Heart right ventricle (tissue), 16 donors: ENCODE measurements around the gene MYO5C. TPM values are rescaled to one million over a fixed set of nuclear protein-coding genes. Genes with fewer than 3 reads are reported as not detected.

Experiments
- ATAC-seq, 8 donors: fragments of 200-7000 bp; cut with Tn5 transposase; one replicate each; pipeline ENCODE4 v1.9.1; 2020; ENCODE audit warnings: mild to moderate bottlenecking in 8 of 8, moderate library complexity in 8 of 8, moderate number of reproducible peaks in 1 of 8
- DNase-seq, 2 donors: peaks; one replicate each; pipeline ENCODE4 v3.0.0-alpha.2; 2020
- H3K27ac ChIP-seq, 10 donors: fragments of 200-600 bp; sonication (generic) in 2 of 10; one replicate each; pipeline versions ENCODE4 v1.5.0 to v1.8.0; 2020 to 2022; ENCODE audit warnings: mild to moderate bottlenecking in 3 of 10
- H3K27me3 ChIP-seq, 7 donors: fragments of 200-600 bp; one replicate each; pipeline ENCODE4 v1.8.0; 2021 to 2022; ENCODE audit warnings: mild to moderate bottlenecking in 2 of 7
- H3K36me3 ChIP-seq, 9 donors: fragments of 200-600 bp; sonication (generic) in 1 of 9; one replicate each; pipeline versions ENCODE4 v1.5.0 to v1.8.0; 2020 to 2022; ENCODE audit warnings: mild to moderate bottlenecking in 2 of 9
- H3K4me1 ChIP-seq, 9 donors: fragments of 200-600 bp; sonication (generic) in 1 of 9; one replicate each; pipeline versions ENCODE4 v1.5.0 to v1.8.0; 2020 to 2022; ENCODE audit warnings: mild to moderate bottlenecking in 4 of 9
- H3K4me3 ChIP-seq, 10 donors: fragments of 200-600 bp; sonication (generic) in 2 of 10; one replicate each; pipeline versions ENCODE4 v1.5.0 to v1.8.0; 2020 to 2022; ENCODE audit warnings: mild to moderate bottlenecking in 7 of 10, moderate library complexity in 2 of 10
- H3K9me3 ChIP-seq, 11 donors: fragments of 200-600 bp in 10 of 11; sonication (generic) in 2 of 11; one replicate each; pipeline versions ENCODE4 v1.5.0 to v1.8.0; 2013 to 2022; ENCODE audit warnings: mild to moderate bottlenecking in 2 of 11, control low read depth in 1 of 11, moderate library complexity in 1 of 11
- CTCF ChIP-seq, 9 donors: fragments of 200-600 bp; sonication (generic) in 2 of 9; IDR thresholded peaks; one replicate each; pipeline versions ENCODE4 v1.5.0 to v1.8.0; 2021 to 2022; ENCODE audit warnings: antibody characterized with exemption in 9 of 9, mild to moderate bottlenecking in 5 of 9, moderate library complexity in 1 of 9
- WGBS, 2 donors: extraction: QIAGEN DNeasy Blood & Tissue Kit; methylation state at CpG; one replicate each; pipeline ENCODE4 v1.1.7; 2013; ENCODE audit warnings: inconsistent platforms in 1 of 2; 5-methylcytosine and 5-hydroxymethylcytosine counted together
- intact Hi-C, 10 donors: fragments of 100-400 bp; cut with DNase I; formaldehyde crosslinking; loops; one replicate each; pipeline versions ENCODE4 v1.11.1 to v1.14.2; 2022
- polyA plus RNA-seq, 2 donors: library from polyadenylated mRNA; stranded (reverse); fragments of 200-250 nt; gene quantifications; one replicate each; pipeline ENCODE4 v1.2.3, GENCODE V29; 2013
- total RNA-seq, 10 donors: library from RNA; stranded (reverse); fragmentation: NEBNext Ultra II Directional in 3 of 10; extraction: Animal tissue kit (Norgen Biotek cat#: 25700) in 3 of 10; gene quantifications; one replicate each; pipeline versions ENCODE4 v1.2.1 to v1.2.4, GENCODE V29; 2021 to 2023
- donor health status: Arrhythmogenic right ventricular cardiomyopathy.
- donor health status: ischemic (EF 13 %, LVEDD 7.1; RV severe dilation, severe dysfunction).
- donor health status: healthy with polysubstance abuse.
- donor health status: DM: no; HTN: yes; CAD: no.
- donor health status: DM: no; HTN: no; CAD: no.
- donor health status: ischemic (EF 25% LVEDD 6.9; RV normal size, moderate dysfunction).
- donor health status: ischemic (EF 25% LVEDD 5.7; RV mildly dilated, moderate dysfunction).
- donor health status: healthy.
- donor health status: DM: yes; HTN: yes; CAD: no.
- donor health status: Ischemic cardiomyopathy.
- donor health status: ischemic (EF 35%, LVEDD 5.7; RV mildly dilated, moderate dysfunction).
- donor health status: nonischemic (EF 11% LVEDD 7.7; RV severe dilation, severe dysfunction).
- donor health status: DM: yes; HTN: yes; CAD: no.
- donor health status: PGD.
- donor health status: ischemic (EF 29% LVEDD 5.4; RV normal size, mild dysfunction).
- donor health status: nonischemic (EF 23%, LVEDD 6.1; RV moderate dilation, normal function).

The MYO5C gene
- total and polyA plus RNA-seq, 12 donors = 0.75 to 3.5 (median 2.1) TPM

- H3K27ac ChIP-seq = no peak overlapping the region
- intact Hi-C loops = no loop called here
- H3K4me1 ChIP-seq = peaks cover 0 to 8% (median 0%) of the 10 kb centered on the region in 9 donors
- H3K4me3 ChIP-seq = no peak overlapping the region
- no peak for TF ChIP-seq CTCF (IDR thresholded peaks at IDR 0.05)
- 73 to 77% methylated on average over 6 of the region's 6 CpGs for WGBS, 2 donors
- H3K27me3 ChIP-seq = no peaks in the 10 kb centered on the region
- ATAC-seq (no peak), DNase-seq (no peak)
- no peaks in the 10 kb centered on the region for H3K9me3 ChIP-seq
- peaks cover 0 to 10% (median 0%) of the 10 kb centered on the region in 9 donors for H3K36me3 ChIP-seq
These were observed 12.3 kb downstream of the MYO5C start for GRCh38 chr15:52283281-52283680.

DNA sequence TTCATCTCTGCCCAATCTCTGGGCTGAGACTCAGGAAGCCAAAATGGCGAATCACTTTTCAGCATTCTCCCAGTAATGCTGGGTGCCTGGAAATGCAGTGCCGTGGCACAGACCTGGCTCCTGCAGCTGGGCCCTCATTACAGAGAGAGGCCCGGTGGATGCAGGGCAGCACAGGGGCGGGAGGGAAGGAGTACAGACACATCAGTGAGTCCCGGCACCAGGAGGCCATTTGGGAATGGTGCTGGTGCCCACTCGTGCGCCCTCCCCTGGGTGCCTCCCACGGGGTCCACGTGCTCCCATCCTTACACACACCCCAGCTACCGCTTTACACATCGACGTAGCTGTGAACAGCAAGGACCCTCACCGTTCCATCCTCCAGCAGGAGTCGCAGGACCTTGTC, 13.2 kb downstream of the MYO5C start:
- ATAC-seq (peak in 2 of 8 donors; percentile 25 to 29), DNase-seq (no peak)
- H3K36me3 ChIP-seq = peaks cover 0 to 14% (median 0%) of the 10 kb centered on the region in 9 donors
- H3K4me3 ChIP-seq = no peak overlapping the region
- no peaks in the 10 kb centered on the region for H3K9me3 ChIP-seq
- H3K4me1 ChIP-seq = peaks cover 0 to 8% (median 0%) of the 10 kb centered on the region in 9 donors
- TF ChIP-seq CTCF (IDR thresholded peaks at IDR 0.05) = no peak
- H3K27me3 ChIP-seq = no peaks in the 10 kb centered on the region
- intact Hi-C loops = no loop called here
- 91 to 94% methylated on average over 14 of the region's 14 CpGs for WGBS, 2 donors
- no peak overlapping the region for H3K27ac ChIP-seq

DNA sequence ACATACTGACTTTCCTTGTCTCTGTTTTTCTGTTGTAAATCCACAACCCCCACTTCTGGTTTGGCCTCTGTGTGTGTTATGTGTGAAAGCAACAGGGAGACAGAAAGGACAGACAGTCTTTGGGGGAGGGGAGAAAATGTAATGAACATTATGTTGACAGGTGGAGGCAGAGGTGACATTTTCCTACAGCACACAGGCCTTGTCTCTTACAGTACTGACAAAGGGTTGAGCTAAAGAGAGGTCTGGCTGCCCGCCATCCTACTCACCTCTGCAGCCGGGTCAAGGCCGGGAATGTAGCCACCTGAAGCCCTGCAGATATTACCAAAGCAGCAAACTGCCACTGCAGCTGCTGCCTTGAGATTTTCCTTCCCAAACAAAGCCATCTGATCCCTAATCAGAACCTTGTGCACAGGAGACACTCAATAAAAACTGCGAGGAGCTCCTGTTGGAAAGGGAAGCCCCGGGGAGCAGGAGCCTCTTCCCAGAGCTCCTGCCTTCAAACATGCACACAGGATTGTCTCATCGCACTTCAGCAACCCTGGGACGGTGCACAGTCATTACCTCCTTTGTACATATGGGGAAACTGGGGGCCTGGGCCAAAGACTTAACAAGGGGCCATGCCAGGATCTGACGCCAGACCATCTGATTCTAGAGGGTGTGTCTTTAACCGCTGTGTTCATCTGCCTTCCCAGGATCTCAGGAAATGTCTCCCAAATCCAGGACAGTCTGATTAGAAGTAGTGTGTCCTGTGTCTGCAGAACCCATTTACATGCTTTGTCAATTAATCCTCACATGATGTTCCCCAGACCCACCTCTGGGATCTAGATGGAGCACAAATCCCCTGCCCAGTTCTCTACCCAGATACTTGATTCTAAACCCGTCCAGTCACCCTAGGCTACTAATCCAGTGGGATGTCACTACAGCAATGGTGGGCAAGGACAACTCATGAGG, 14.2 kb downstream of the MYO5C start:
- intact Hi-C loops = no loop called here
- 66 to 72% methylated on average over 10 of the region's 10 CpGs for WGBS, 2 donors
- DNase-seq = peak in 1 of 2 donors; percentile 34
- no peak for TF ChIP-seq CTCF (IDR thresholded peaks at IDR 0.05)
- no peak overlapping the region for H3K27ac ChIP-seq
- no peaks in the 10 kb centered on the region for H3K27me3 ChIP-seq
- H3K36me3 ChIP-seq = peaks cover 0 to 18% (median 0%) of the 10 kb centered on the region in 9 donors
- peak in 6 of 8 donors; percentile 40 to 85 (median 74) for ATAC-seq
- no peak overlapping the region for H3K4me3 ChIP-seq
- H3K4me1 ChIP-seq = peaks cover 0 to 8% (median 0%) of the 10 kb centered on the region in 9 donors
- H3K9me3 ChIP-seq = no peaks in the 10 kb centered on the region

GRCh38 chr15:52280326-52281084, 15.1 kb downstream of the MYO5C start:
- H3K27ac ChIP-seq = no peak overlapping the region
- intact Hi-C loops = no loop called here
- H3K27me3 ChIP-seq = no peaks in the 10 kb centered on the region
- WGBS, 2 donors = 85 to 90% methylated on average over 11 of the region's 11 CpGs
- peaks cover 0 to 8% (median 0%) of the 10 kb centered on the region in 9 donors for H3K4me1 ChIP-seq
- no peaks in the 10 kb centered on the region for H3K9me3 ChIP-seq
- no peak overlapping the region for H3K4me3 ChIP-seq
- peaks cover 0 to 20% (median 0%) of the 10 kb centered on the region in 9 donors for H3K36me3 ChIP-seq
- TF ChIP-seq CTCF (IDR thresholded peaks at IDR 0.05) = no peak
- no peak for DNase-seq
- ATAC-seq = peak in 4 of 8 donors; percentile 37 to 58 (median 42)
